ENCODE results near the gene TPM1. TPM values are rescaled to one million over a fixed set of nuclear protein-coding genes. Genes with fewer than 3 reads are reported as not detected.
A peak's percentile ranks its signal among the peaks of the same experiment; 100 is the strongest.

The TPM1 gene
- polyA plus RNA-seq, 1 of the 3 experiments (the other 2 are of a cell fraction), result 1,371 TPM

DNA sequence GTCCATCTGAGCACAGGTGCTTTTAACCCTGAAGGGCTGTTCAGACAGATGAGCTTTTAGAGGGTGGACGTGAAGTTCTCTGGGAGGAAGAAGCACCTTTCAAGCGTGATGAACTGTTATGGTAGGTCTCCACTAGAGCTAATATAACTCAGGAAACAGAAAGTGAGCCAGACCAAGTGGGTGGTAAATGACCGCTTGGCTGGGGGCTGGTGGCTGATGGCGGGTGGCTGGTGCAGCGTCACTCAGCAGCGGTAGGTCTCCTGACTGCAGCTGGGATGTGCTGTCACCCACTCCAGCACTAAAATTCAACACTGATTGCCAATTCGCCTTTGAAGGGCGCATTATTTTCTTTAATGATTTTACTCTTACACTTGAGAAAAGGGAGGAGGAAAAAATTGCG is 47.9 kb downstream of the TPM1 start:
- ChIA-PET CTCF (interaction anchor here (0.9 to 13.4 kb wide), 11 partner anchors 10 to 348 kb away, joined by 3 to 315 read pairs (median 4); partner anchors contain the start of gene TPM1), POLR2A (interaction anchor here (1.1 to 2.1 kb wide), 3 partner anchors 18 to 212 kb away, joined by 3 to 12 read pairs (median 4); no protein-coding TSS in a partner anchor)
- Histone ChIP-seq H3K27ac (ENCODE audit: low read depth in 2 of 2, low read length in 1 of 2) (peak overlapping the region; percentile 98 to 100), H3F3A (replicated peaks; ENCODE audit: insufficient read depth) (peaks cover 45% of the 10 kb centered on the region), H3K27me3 (ENCODE audit: insufficient read depth) (no peaks in the 10 kb centered on the region), H2AFZ (ENCODE audit: low read depth) (no peak overlapping the region), H3K4me3 (ENCODE audit: low read depth in 2 of 2, low read length in 1 of 2) (no peak overlapping the region), H3K9me2 (no peaks in the 10 kb centered on the region), H3K9ac (no peak overlapping the region), H3K4me2 (peak overlapping the region; percentile 3; the same call in 1 of the 2 replicates), H3K9me3 (no peaks in the 10 kb centered on the region), H3K79me2 (ENCODE audit: insufficient read depth) (no peaks in the 10 kb centered on the region), H3K4me1 (ENCODE audit: control insufficient read depth in 1 of 2, insufficient read depth in 2 of 2, low read depth in 1 of 2, low read length in 1 of 2) (peaks cover 23 to 37% of the 10 kb centered on the region in 2 experiments), H3K36me3 (replicated peaks in 1 of 2; ENCODE audit: control insufficient read depth in 1 of 2, insufficient read depth in 2 of 2, low read length in 1 of 2) (no peaks in the 10 kb centered on the region), H4K20me1 (ENCODE audit: insufficient read depth) (no peaks in the 10 kb centered on the region)
- TF ChIP-seq CHD2 (IDR thresholded peaks at IDR 0.05; ENCODE audit: low read length, partially characterized antibody), result no peak
- TF ChIP-seq MXI1 (IDR thresholded peaks at IDR 0.05; ENCODE audit: low read depth, low read length), result no peak
- no peak for TF ChIP-seq POLR2AphosphoS5 (IDR thresholded peaks at IDR 0.05; ENCODE audit: low read depth, low read length)
- TF ChIP-seq FOXJ3 (CRISPR knock-in tag; IDR thresholded peaks at IDR 0.05), result no peak
- no peak for TF ChIP-seq NRF1 (IDR thresholded peaks at IDR 0.05; ENCODE audit: low read depth, low read length)
- TF ChIP-seq TEAD4 (IDR thresholded peaks at IDR 0.05; ENCODE audit: borderline replicate concordance, insufficient read depth), result no peak
- TF ChIP-seq YY1 (IDR thresholded peaks at IDR 0.05; ENCODE audit: low read depth), result no peak
- TF ChIP-seq, protein P1, sequence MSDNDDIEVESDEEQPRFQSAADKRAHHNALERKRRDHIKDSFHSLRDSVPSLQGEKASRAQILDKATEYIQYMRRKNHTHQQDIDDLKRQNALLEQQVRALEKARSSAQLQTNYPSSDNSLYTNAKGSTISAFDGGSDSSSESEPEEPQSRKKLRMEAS (IDR thresholded peaks at IDR 0.05; ENCODE audit: low read depth), result no peak
- TF ChIP-seq FOSL2 (IDR thresholded peaks at IDR 0.05; ENCODE audit: borderline replicate concordance, low read depth), result no peak
- TF ChIP-seq SMC3 (IDR thresholded peaks at IDR 0.05; ENCODE audit: low read depth, low read length), result no peak
- TF ChIP-seq, protein P2, sequence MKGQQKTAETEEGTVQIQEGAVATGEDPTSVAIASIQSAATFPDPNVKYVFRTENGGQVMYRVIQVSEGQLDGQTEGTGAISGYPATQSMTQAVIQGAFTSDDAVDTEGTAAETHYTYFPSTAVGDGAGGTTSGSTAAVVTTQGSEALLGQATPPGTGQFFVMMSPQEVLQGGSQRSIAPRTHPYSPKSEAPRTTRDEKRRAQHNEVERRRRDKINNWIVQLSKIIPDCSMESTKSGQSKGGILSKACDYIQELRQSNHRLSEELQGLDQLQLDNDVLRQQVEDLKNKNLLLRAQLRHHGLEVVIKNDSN (IDR thresholded peaks at IDR 0.05; ENCODE audit: borderline replicate concordance, low read depth), result no peak
- no peak for TF ChIP-seq TCF12 (IDR thresholded peaks at IDR 0.05)
- WGBS (ENCODE audit: low lambda C conversion rate), result 95% methylated on average over 9 of the region's 9 CpGs
- DNase-seq, result no peak

DNA sequence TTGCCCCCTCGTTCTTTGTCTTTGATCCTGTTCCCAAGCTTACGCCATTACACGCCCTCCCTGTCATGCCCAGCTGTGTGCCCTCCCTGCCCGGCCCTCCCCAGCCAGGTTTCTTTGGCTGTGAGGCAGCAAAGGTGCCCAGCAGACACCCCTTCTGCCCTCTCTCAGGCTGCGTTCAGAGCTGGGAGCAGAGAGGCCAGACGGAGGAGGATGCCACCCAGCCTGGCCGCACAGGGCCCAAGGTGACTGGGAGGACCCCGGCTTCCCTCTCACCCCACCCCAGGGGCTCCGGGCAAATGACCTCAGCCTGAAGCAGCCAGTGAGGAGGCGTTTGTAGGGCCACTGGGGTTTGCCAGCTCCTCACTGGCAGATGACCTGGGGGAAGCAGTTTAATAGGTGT is 48.3 kb downstream of the TPM1 start:
- H3K9me2 ChIP-seq, result no peaks in the 10 kb centered on the region
- H3K27me3 ChIP-seq (ENCODE audit: insufficient read depth), result no peaks in the 10 kb centered on the region
- DNase-seq, result no peak
- H3K9ac ChIP-seq, result no peak overlapping the region
- no peak for TF ChIP-seq SMC3 (IDR thresholded peaks at IDR 0.05; ENCODE audit: low read depth, low read length)
- TF ChIP-seq RCOR1 (IDR thresholded peaks at IDR 0.05; ENCODE audit: low read length), result no peak
- no peak for TF ChIP-seq RFX5 (IDR thresholded peaks at IDR 0.05; ENCODE audit: low read length)
- TF ChIP-seq ELF1 (IDR thresholded peaks at IDR 0.05), result no peak
- TF ChIP-seq, protein P3, sequence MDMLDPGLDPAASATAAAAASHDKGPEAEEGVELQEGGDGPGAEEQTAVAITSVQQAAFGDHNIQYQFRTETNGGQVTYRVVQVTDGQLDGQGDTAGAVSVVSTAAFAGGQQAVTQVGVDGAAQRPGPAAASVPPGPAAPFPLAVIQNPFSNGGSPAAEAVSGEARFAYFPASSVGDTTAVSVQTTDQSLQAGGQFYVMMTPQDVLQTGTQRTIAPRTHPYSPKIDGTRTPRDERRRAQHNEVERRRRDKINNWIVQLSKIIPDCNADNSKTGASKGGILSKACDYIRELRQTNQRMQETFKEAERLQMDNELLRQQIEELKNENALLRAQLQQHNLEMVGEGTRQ (IDR thresholded peaks at IDR 0.05; ENCODE audit: borderline replicate concordance, low read depth, low read length), result no peak
- no peak for TF ChIP-seq MXI1 (IDR thresholded peaks at IDR 0.05; ENCODE audit: low read depth, low read length)
- TF ChIP-seq GABPA (IDR thresholded peaks at IDR 0.05; ENCODE audit: low read depth), result no peak
- no peaks in the 10 kb centered on the region for H3K79me2 ChIP-seq (ENCODE audit: insufficient read depth)
- H3K4me1 ChIP-seq (ENCODE audit: control insufficient read depth in 1 of 2, insufficient read depth in 2 of 2, low read depth in 1 of 2, low read length in 1 of 2), result peaks cover 23 to 37% of the 10 kb centered on the region in 2 experiments
- H3F3A ChIP-seq (replicated peaks; ENCODE audit: insufficient read depth), result peaks cover 48% of the 10 kb centered on the region
- ChIA-PET CTCF (interaction anchor here (0.9 to 13.4 kb wide), 11 partner anchors 11 to 349 kb away, joined by 3 to 315 read pairs (median 5); partner anchors contain the start of gene TPM1), POLR2A (interaction anchor here (2.1 kb wide), 1 partner anchor 43 kb away, joined by 12 read pairs; no protein-coding TSS in a partner anchor)
- no peaks in the 10 kb centered on the region for H3K36me3 ChIP-seq (replicated peaks in 1 of 2; ENCODE audit: control insufficient read depth in 1 of 2, insufficient read depth in 2 of 2, low read length in 1 of 2)
- 91% methylated on average over 6 of the region's 10 CpGs for WGBS (ENCODE audit: low lambda C conversion rate)
- H3K4me3 ChIP-seq (ENCODE audit: low read depth in 2 of 2, low read length in 1 of 2), result no peak overlapping the region
- H3K4me2 ChIP-seq, result no peak overlapping the region
- no peak overlapping the region for H2AFZ ChIP-seq (ENCODE audit: low read depth)
- peak overlapping the region; percentile 98 to 100; a peak in 2 of 4 replicates for H3K27ac ChIP-seq (ENCODE audit: low read depth in 2 of 2, low read length in 1 of 2)
- no peaks in the 10 kb centered on the region for H3K9me3 ChIP-seq
- no peaks in the 10 kb centered on the region for H4K20me1 ChIP-seq (ENCODE audit: insufficient read depth)
